Thymus (tissue), 11 donors: ENCODE results near the gene MPPED1. TPM values are rescaled to one million over a fixed set of nuclear protein-coding genes. Genes with fewer than 3 reads are reported as not detected.

Experiments used
- DNase-seq, 9 donors: peaks; one replicate each; pipeline ENCODE4 v3.0.0-alpha.2; 2013; ENCODE audit warnings: low spot score in 9 of 9, low read depth in 6 of 9, missing footprints in 1 of 9
- H3K27ac ChIP-seq, 2 donors: one replicate each; pipeline ENCODE4 v1.5.1; 2013; ENCODE audit warnings: control low read depth in 1 of 2, low read depth in 1 of 2, low read length in 1 of 2, mild to moderate bottlenecking in 1 of 2, moderate library complexity in 1 of 2
- H3K27me3 ChIP-seq, 2 donors: one replicate each; pipeline ENCODE4 v1.5.1; 2013; ENCODE audit warnings: low read length in 1 of 2; ENCODE audit not compliant: control insufficient read depth in 2 of 2, insufficient read depth in 1 of 2
- H3K36me3 ChIP-seq, 2 donors: one replicate each; pipeline ENCODE4 v1.5.1; 2013; ENCODE audit warnings: low read length in 1 of 2, mild to moderate bottlenecking in 1 of 2, moderate library complexity in 1 of 2; ENCODE audit not compliant: control insufficient read depth in 2 of 2, insufficient read depth in 2 of 2
- H3K4me1 ChIP-seq, 2 donors: one replicate each; pipeline ENCODE4 v1.5.1; 2013; ENCODE audit warnings: low read length in 2 of 2; ENCODE audit not compliant: control insufficient read depth in 2 of 2, insufficient read depth in 2 of 2
- H3K4me3 ChIP-seq, 2 donors: one replicate each; pipeline ENCODE4 v1.5.1; 2013; ENCODE audit warnings: low read length in 2 of 2, control low read depth in 1 of 2, mild to moderate bottlenecking in 1 of 2
- H3K9me3 ChIP-seq, 2 donors: one replicate each; pipeline ENCODE4 v1.5.1; 2013; ENCODE audit warnings: low read length in 1 of 2, mild to moderate bottlenecking in 1 of 2; ENCODE audit not compliant: control insufficient read depth in 2 of 2, insufficient read depth in 1 of 2
- WGBS: extraction: QIAGEN DNeasy Blood & Tissue Kit; methylation state at CpG from one replicate; pipeline ENCODE4 v1.1.7; 2013; 5-methylcytosine and 5-hydroxymethylcytosine counted together
- polyA plus RNA-seq: library from polyadenylated mRNA; stranded (reverse); fragments of 200-250 nt; gene quantifications from one replicate; pipeline ENCODE4 v1.2.3, GENCODE V29; 2013
- total RNA-seq: library from RNA; stranded (reverse); fragments of 120-200 nt; gene quantifications from one replicate; pipeline ENCODE4 v1.2.4, GENCODE V29; 2013
- donor health status: healthy.

The MPPED1 gene
- total and polyA plus RNA-seq, 2 donors: 0.19 to 6.5 TPM

GRCh38 chr22:43390872-43391271, 20.9 kb upstream of the MPPED1 start:
- WGBS: 62% methylated on average over 4 of the region's 4 CpGs
- H3K4me3 ChIP-seq: no peak overlapping the region
- H3K27ac ChIP-seq: no peak overlapping the region
- no peaks in the 10 kb centered on the region for H3K4me1 ChIP-seq
- H3K27me3 ChIP-seq: peaks cover 0 to 28% of the 10 kb centered on the region in 2 donors
- DNase-seq: no peak
- no peaks in the 10 kb centered on the region for H3K9me3 ChIP-seq
- H3K36me3 ChIP-seq: no peaks in the 10 kb centered on the region

- Histone ChIP-seq H3K9me3 (no peaks in the 10 kb centered on the region), H3K27ac (no peak overlapping the region), H3K36me3 (no peaks in the 10 kb centered on the region), H3K27me3 (peaks cover 0 to 27% of the 10 kb centered on the region in 2 donors), H3K4me3 (no peak overlapping the region), H3K4me1 (no peaks in the 10 kb centered on the region)
- DNase-seq: no peak
- WGBS: 89% methylated on average over 3 of the region's 3 CpGs
These were observed 20.5 kb upstream of the MPPED1 start for GRCh38 chr22:43391306-43391705.

GRCh38 chr22:43392385-43392989, 19.3 kb upstream of the MPPED1 start:
- Histone ChIP-seq H3K4me3 (no peak overlapping the region), H3K4me1 (no peaks in the 10 kb centered on the region), H3K27ac (no peak overlapping the region), H3K27me3 (peaks cover 0 to 25% of the 10 kb centered on the region in 2 donors), H3K36me3 (no peaks in the 10 kb centered on the region), H3K9me3 (no peaks in the 10 kb centered on the region)
- 95% methylated on average over 9 of the region's 9 CpGs for WGBS
- no peak for DNase-seq

GRCh38 chr22:43393132-43393843, 18.5 kb upstream of the MPPED1 start:
- Histone ChIP-seq H3K9me3 (no peaks in the 10 kb centered on the region), H3K27me3 (peaks cover 0 to 17% of the 10 kb centered on the region in 2 donors), H3K4me1 (no peaks in the 10 kb centered on the region), H3K27ac (no peak overlapping the region), H3K36me3 (no peaks in the 10 kb centered on the region), H3K4me3 (no peak overlapping the region)
- no peak for DNase-seq
- WGBS: 83% methylated on average over 14 of the region's 14 CpGs

GRCh38 chr22:43393844-43394474, 17.9 kb upstream of the MPPED1 start:
- H3K4me3 ChIP-seq: no peak overlapping the region
- no peaks in the 10 kb centered on the region for H3K36me3 ChIP-seq
- H3K27me3 ChIP-seq: peaks cover 0 to 14% of the 10 kb centered on the region in 2 donors
- 97% methylated on average over 4 of the region's 4 CpGs for WGBS
- no peak overlapping the region for H3K27ac ChIP-seq
- no peaks in the 10 kb centered on the region for H3K4me1 ChIP-seq
- DNase-seq: no peak
- H3K9me3 ChIP-seq: no peaks in the 10 kb centered on the region

- H3K27me3 ChIP-seq: peaks cover 0 to 10% of the 10 kb centered on the region in 2 donors
- 84% methylated on average over 9 of the region's 9 CpGs for WGBS
- DNase-seq: no peak
These were observed 16.6 kb upstream of the MPPED1 start for GRCh38 chr22:43395086-43395695.

GRCh38 chr22:43396321-43396933, 15.4 kb upstream of the MPPED1 start:
- no peak for DNase-seq
- 87% methylated on average over 17 of the region's 17 CpGs for WGBS
- peaks cover 0 to 12% of the 10 kb centered on the region in 2 donors for H3K27me3 ChIP-seq

More at GRCh38 chr22:43395086-43395695, 16.6 kb upstream of the MPPED1 start:
- no peak overlapping the region for H3K4me3 ChIP-seq
- H3K9me3 ChIP-seq: no peaks in the 10 kb centered on the region
- H3K27ac ChIP-seq: no peak overlapping the region
- H3K4me1 ChIP-seq: no peaks in the 10 kb centered on the region
- no peaks in the 10 kb centered on the region for H3K36me3 ChIP-seq

GRCh38 chr22:43396934-43397457, 14.8 kb upstream of the MPPED1 start:
- Histone ChIP-seq H3K4me1 (no peaks in the 10 kb centered on the region), H3K27me3 (peaks cover 0 to 12% of the 10 kb centered on the region in 2 donors), H3K4me3 (no peak overlapping the region), H3K9me3 (no peaks in the 10 kb centered on the region), H3K27ac (no peak overlapping the region), H3K36me3 (no peaks in the 10 kb centered on the region)
- 69% methylated on average over 23 of the region's 23 CpGs for WGBS
- no peak for DNase-seq

More at GRCh38 chr22:43396321-43396933, 15.4 kb upstream of the MPPED1 start:
- Histone ChIP-seq H3K36me3 (no peaks in the 10 kb centered on the region), H3K4me3 (no peak overlapping the region), H3K9me3 (no peaks in the 10 kb centered on the region), H3K4me1 (no peaks in the 10 kb centered on the region), H3K27ac (no peak overlapping the region)
